ENCODE data around the gene ALS2CL. TPM values are rescaled to one million over a fixed set of nuclear protein-coding genes. Genes with fewer than 3 reads are reported as not detected.

The ALS2CL gene
- total and polyA plus RNA-seq, 2 experiments from 2014 or later, result 14.4 to 15.2 TPM

GRCh38 chr3:46673151-46674030 is 20.1 kb downstream of the ALS2CL start:
- Histone ChIP-seq H3K27me3 (no peaks in the 10 kb centered on the region), H3K9me2 (replicated peaks; ENCODE audit: insufficient read depth) (no peaks in the 10 kb centered on the region), H3K4me3 (no peak overlapping the region), H3K79me2 (no peaks in the 10 kb centered on the region), H3K4me1 (ENCODE audit: insufficient read depth) (no peaks in the 10 kb centered on the region), H4K20me1 (ENCODE audit: insufficient read depth, poor library complexity, severe bottlenecking) (no peaks in the 10 kb centered on the region), H3K36me3 (replicated peaks; ENCODE audit: insufficient read depth, low read depth) (no peaks in the 10 kb centered on the region), H2AFZ (no peak overlapping the region), H3K27ac (no peak overlapping the region), H3K4me2 (no peak overlapping the region), H3K9me3 (ENCODE audit: low read depth) (no peaks in the 10 kb centered on the region)
- no peak for TF ChIP-seq EZH2 (IDR thresholded peaks at IDR 0.05; ENCODE audit: borderline replicate concordance)
- TF ChIP-seq EZH2phosphoT487 (IDR thresholded peaks at IDR 0.05; ENCODE audit: low read depth, severe bottlenecking, unreplicated experiment), result no peak
- no peak for TF ChIP-seq CTCF (IDR thresholded peaks at IDR 0.05; ENCODE audit: poor library complexity)
- no peak for DNase-seq (ENCODE audit: low spot score)
- 76% methylated on average over 10 of the region's 10 CpGs for WGBS (ENCODE audit: low lambda C conversion rate, missing lambda C conversion rate)

- Histone ChIP-seq H3K27me3 (no peaks in the 10 kb centered on the region), H3K4me1 (ENCODE audit: insufficient read depth) (no peaks in the 10 kb centered on the region), H3K36me3 (replicated peaks; ENCODE audit: insufficient read depth, low read depth) (no peaks in the 10 kb centered on the region), H3K4me2 (no peak overlapping the region), H4K20me1 (ENCODE audit: insufficient read depth, poor library complexity, severe bottlenecking) (no peaks in the 10 kb centered on the region), H2AFZ (no peak overlapping the region), H3K79me2 (no peaks in the 10 kb centered on the region), H3K9me2 (replicated peaks; ENCODE audit: insufficient read depth) (no peaks in the 10 kb centered on the region), H3K27ac (no peak overlapping the region), H3K9me3 (ENCODE audit: low read depth) (no peaks in the 10 kb centered on the region), H3K4me3 (no peak overlapping the region)
- WGBS (ENCODE audit: low lambda C conversion rate, missing lambda C conversion rate), result 92% methylated on average over 6 of the region's 6 CpGs
- TF ChIP-seq EZH2phosphoT487 (IDR thresholded peaks at IDR 0.05; ENCODE audit: low read depth, severe bottlenecking, unreplicated experiment), result no peak
- no peak for TF ChIP-seq CTCF (IDR thresholded peaks at IDR 0.05; ENCODE audit: poor library complexity)
- no peak for TF ChIP-seq EZH2 (IDR thresholded peaks at IDR 0.05; ENCODE audit: borderline replicate concordance)
- DNase-seq (ENCODE audit: low spot score), result no peak
Observed at GRCh38 chr3:46672349-46672695, 21.2 kb downstream of the ALS2CL start.

- DNase-seq (ENCODE audit: low spot score), result no peak
- Histone ChIP-seq H3K79me2 (no peaks in the 10 kb centered on the region), H3K27ac (no peak overlapping the region), H3K4me2 (no peak overlapping the region), H2AFZ (no peak overlapping the region), H3K9me3 (ENCODE audit: low read depth) (no peaks in the 10 kb centered on the region), H3K9me2 (replicated peaks; ENCODE audit: insufficient read depth) (no peaks in the 10 kb centered on the region), H3K36me3 (replicated peaks; ENCODE audit: insufficient read depth, low read depth) (no peaks in the 10 kb centered on the region), H3K4me3 (no peak overlapping the region), H3K27me3 (no peaks in the 10 kb centered on the region), H3K4me1 (ENCODE audit: insufficient read depth) (no peaks in the 10 kb centered on the region), H4K20me1 (ENCODE audit: insufficient read depth, poor library complexity, severe bottlenecking) (no peaks in the 10 kb centered on the region)
- TF ChIP-seq EZH2phosphoT487 (IDR thresholded peaks at IDR 0.05; ENCODE audit: low read depth, severe bottlenecking, unreplicated experiment), result no peak
- WGBS (ENCODE audit: low lambda C conversion rate, missing lambda C conversion rate), result 92% methylated on average over 25 of the region's 25 CpGs
Observed at GRCh38 chr3:46671541-46672348, 21.7 kb downstream of the ALS2CL start.

Measured in hepatocyte (in vitro differentiated cells).